Tibial artery (tissue), 4 donors: Measurements from ENCODE around the gene PPP2R1B.
"Not testable (repeated sequence)": the region's sequence is repeated elsewhere in the genome, so short reads cannot be mapped to it uniquely, and the experiment has no call there.

Experiments
- DNase-seq, 2 donors: peaks; one replicate each; pipeline ENCODE4 v3.0.0-alpha.2; 2019
- H3K27ac ChIP-seq, 2 donors: fragments of 200-600 bp; sonication (generic) in 1 of 2; 1 replicate in 1 of 2; 2 replicates in 1 of 2; pipeline ENCODE4 v1.5.1; 2018 to 2019; ENCODE audit warnings: mild to moderate bottlenecking in 1 of 2
- H3K27me3 ChIP-seq, 2 donors: fragments of 200-600 bp; sonication (generic) in 1 of 2; one replicate each; pipeline versions ENCODE4 v1.5.1 to v1.6.0; 2016 to 2019
- H3K36me3 ChIP-seq, 3 donors: fragments of 200-600 bp; sonication (generic) in 2 of 3; one replicate each; pipeline ENCODE4 v1.5.1; 2016 to 2019; ENCODE audit warnings: mild to moderate bottlenecking in 2 of 3
- H3K4me1 ChIP-seq, 4 donors: fragments of 200-600 bp; sonication (generic) in 2 of 4; 1 replicate in 3 of 4; 2 replicates in 1 of 4; pipeline ENCODE4 v1.5.1; 2016 to 2019
- H3K4me3 ChIP-seq, 2 donors: fragments of 200-600 bp; sonication (generic) in 1 of 2; 1 replicate in 1 of 2; 2 replicates in 1 of 2; pipeline ENCODE4 v1.5.1; 2018 to 2019; ENCODE audit warnings: mild to moderate bottlenecking in 2 of 2
- H3K9me3 ChIP-seq, 3 donors: fragments of 200-600 bp; sonication (generic) in 1 of 3; one replicate each; pipeline ENCODE4 v1.5.1; 2016 to 2019
- intact Hi-C: fragments of 100-400 bp; cut with DNase I; formaldehyde crosslinking; loops from one replicate; pipeline ENCODE4 v1.15.0; 2023; ENCODE audit warnings: low total_unique reads
- TF ChIP-seq, protein P1 (sequence below), 2 experiments: fragments of 200-600 bp in 1 of 2; fragments of 450-650 bp in 1 of 2; IDR thresholded peaks; one replicate each; pipeline ENCODE4 v1.5.1; 2017 to 2019; ENCODE audit warnings: antibody characterized with exemption in 2 of 2, mild to moderate bottlenecking in 1 of 2, moderate library complexity in 1 of 2

PPP2R1B gene

DNA sequence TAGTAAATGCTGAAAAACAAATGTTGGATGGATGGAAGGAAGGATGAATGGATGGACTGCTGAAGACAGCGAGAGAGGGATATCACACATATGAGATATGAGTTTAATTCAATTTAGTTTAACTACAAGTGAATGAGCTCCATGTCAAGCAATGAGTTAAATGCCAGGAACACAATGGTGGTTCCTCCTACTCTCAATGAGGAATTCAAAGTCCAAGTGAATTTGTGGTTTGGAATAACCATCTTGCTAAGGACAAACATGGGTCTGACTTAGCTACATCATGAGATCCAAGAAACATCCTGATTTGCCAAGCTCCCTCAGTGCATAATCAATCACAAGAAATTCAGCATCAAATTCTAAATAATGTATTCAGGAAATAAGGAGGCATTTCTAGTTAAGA lies 26.1 kb upstream of the PPP2R1B start:
- TF ChIP-seq, protein P1, sequence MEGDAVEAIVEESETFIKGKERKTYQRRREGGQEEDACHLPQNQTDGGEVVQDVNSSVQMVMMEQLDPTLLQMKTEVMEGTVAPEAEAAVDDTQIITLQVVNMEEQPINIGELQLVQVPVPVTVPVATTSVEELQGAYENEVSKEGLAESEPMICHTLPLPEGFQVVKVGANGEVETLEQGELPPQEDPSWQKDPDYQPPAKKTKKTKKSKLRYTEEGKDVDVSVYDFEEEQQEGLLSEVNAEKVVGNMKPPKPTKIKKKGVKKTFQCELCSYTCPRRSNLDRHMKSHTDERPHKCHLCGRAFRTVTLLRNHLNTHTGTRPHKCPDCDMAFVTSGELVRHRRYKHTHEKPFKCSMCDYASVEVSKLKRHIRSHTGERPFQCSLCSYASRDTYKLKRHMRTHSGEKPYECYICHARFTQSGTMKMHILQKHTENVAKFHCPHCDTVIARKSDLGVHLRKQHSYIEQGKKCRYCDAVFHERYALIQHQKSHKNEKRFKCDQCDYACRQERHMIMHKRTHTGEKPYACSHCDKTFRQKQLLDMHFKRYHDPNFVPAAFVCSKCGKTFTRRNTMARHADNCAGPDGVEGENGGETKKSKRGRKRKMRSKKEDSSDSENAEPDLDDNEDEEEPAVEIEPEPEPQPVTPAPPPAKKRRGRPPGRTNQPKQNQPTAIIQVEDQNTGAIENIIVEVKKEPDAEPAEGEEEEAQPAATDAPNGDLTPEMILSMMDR (IDR thresholded peaks at IDR 0.05): no peak
- intact Hi-C loops: no loop called here
- Histone ChIP-seq H3K27me3 (no peaks in the 10 kb centered on the region), H3K4me1 (no peaks in the 10 kb centered on the region), H3K36me3 (peaks cover 0 to 17% (median 6%) of the 10 kb centered on the region in 3 donors), H3K27ac (no peak overlapping the region), H3K9me3 (no peaks in the 10 kb centered on the region), H3K4me3 (no peak overlapping the region)
- DNase-seq: no peak

DNA sequence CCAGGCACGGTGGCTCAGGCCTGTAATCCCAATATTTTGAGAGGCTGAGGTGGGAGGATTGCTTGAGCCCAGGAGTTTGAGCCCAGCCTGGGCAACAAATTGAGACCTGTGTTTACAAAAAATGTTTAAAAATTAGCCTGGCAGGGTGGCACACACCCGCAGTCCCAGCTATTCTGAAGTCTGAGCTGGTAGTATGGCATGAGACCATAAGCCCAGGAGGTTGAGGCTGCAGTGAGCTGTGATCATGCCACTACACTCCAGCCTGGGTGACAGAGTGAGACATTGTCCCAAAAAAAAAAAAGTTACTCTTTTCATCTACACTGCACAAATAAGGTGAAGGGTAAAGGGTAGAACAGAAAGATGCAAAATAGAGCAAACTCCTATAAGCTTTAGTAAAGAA lies 22.3 kb upstream of the PPP2R1B start:
- Histone ChIP-seq H3K36me3 (peaks cover 16 to 41% (median 22%) of the 10 kb centered on the region in 3 donors), H3K27me3 (no peaks in the 10 kb centered on the region), H3K4me3 (no peak overlapping the region), H3K4me1 (no peaks in the 10 kb centered on the region), H3K27ac (no peak overlapping the region), H3K9me3 (no peaks in the 10 kb centered on the region)
- intact Hi-C loops: no loop called here
- TF ChIP-seq, protein P1 (IDR thresholded peaks at IDR 0.05): no peak
- DNase-seq: no peak

DNA sequence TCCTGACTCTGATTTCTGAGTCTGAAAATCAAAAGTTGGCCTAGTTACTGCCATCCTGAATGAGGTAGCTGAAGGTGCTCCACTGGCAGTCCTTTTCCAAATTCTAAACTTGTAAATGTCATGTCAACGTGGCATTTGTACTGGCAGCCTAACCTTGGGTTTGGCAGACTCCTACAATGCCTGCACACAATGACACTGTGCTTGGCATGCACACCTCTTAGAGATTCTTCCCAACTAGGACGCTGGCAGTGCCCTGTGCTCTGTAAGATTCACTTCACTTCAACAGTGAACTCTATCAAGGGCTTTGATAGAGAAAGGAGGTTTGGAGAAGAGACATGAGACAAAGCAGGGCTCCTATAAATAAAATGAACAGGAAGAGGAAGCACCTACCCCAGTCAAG lies 21.9 kb upstream of the PPP2R1B start:
- intact Hi-C loops: no loop called here
- no peaks in the 10 kb centered on the region for H3K4me1 ChIP-seq
- peaks cover 16 to 45% (median 26%) of the 10 kb centered on the region in 3 donors for H3K36me3 ChIP-seq
- H3K27ac ChIP-seq: no peak overlapping the region
- no peaks in the 10 kb centered on the region for H3K9me3 ChIP-seq
- no peaks in the 10 kb centered on the region for H3K27me3 ChIP-seq
- TF ChIP-seq, protein P1 (IDR thresholded peaks at IDR 0.05): no peak
- no peak overlapping the region for H3K4me3 ChIP-seq
- DNase-seq: no peak

DNA sequence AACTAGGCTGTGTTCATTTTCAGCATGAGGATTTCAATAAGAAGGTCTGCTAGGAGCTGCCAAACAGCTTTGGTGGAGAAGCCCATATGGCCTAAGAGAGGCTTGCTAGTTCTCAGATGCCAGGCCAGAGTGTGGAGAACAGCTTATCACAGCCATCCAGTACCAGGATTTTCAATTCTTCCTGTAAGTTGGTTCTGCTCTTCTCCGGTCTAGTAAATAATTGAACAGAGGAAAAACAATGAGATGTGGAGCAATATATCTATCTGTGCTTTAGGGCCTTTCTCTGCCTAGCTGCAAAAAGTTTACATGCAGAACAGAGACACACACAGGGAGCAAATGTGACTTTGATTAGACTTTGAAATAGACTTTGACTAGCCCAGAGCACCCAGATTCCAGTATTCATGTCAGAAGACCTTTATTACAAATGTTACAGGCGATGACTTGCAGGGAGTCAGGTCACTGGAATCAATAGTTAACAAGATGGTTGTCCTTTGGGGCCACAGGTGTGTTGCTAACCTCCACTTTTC lies 19.8 kb upstream of the PPP2R1B start:
- Histone ChIP-seq H3K27ac (no peak overlapping the region), H3K36me3 (peaks cover 16 to 35% (median 28%) of the 10 kb centered on the region in 3 donors), H3K4me1 (no peaks in the 10 kb centered on the region), H3K9me3 (no peaks in the 10 kb centered on the region), H3K4me3 (no peak overlapping the region), H3K27me3 (no peaks in the 10 kb centered on the region)
- intact Hi-C loops: no loop called here
- DNase-seq: no peak
- TF ChIP-seq, protein P1 (IDR thresholded peaks at IDR 0.05): no peak

DNA sequence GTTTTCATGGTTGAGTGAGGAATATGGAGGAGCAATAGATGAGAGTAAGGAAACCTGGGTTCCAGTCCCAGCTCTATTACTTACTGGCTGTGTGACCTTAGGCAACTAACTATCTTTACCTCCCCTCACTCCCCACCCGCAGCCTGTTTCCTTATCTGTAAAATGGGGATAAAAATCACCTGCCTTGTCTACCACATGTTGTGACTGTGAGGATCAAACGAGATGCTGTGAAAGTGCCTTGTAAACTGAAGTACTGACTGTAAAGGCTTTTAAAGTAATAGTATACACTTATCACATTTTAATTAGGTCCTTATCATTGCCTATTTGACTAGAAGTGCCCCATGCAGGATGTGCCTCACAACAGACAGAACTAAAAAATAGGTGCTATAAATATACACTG lies 18.9 kb upstream of the PPP2R1B start:
- Histone ChIP-seq H3K4me1 (no peaks in the 10 kb centered on the region), H3K36me3 (peaks cover 16 to 35% (median 28%) of the 10 kb centered on the region in 3 donors), H3K4me3 (no peak overlapping the region), H3K9me3 (no peaks in the 10 kb centered on the region), H3K27me3 (no peaks in the 10 kb centered on the region), H3K27ac (no peak overlapping the region)
- DNase-seq: no peak
- intact Hi-C loops: no loop called here
- TF ChIP-seq, protein P1 (IDR thresholded peaks at IDR 0.05): no peak

DNA sequence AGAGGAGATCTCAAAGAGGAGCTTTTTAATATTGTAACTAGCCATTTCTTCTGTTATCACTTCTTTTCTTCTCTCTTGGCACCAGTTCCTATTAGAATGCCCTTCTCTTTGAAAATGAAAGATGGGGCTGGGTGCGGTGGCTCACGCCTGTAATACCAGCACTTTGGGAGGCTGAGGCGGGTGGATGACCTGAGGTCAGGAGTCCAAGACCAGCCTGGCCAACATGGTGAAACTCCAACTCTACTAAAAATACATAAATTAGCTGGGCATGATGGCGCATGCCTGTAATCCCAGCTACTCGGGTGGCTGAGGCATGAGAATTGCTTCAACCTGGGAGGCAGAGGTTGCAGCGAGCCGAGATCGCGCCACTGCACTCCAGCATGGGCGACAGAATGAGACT lies 18.1 kb upstream of the PPP2R1B start:
- H3K27me3 ChIP-seq, H3K4me1 ChIP-seq, DNase-seq, H3K4me3 ChIP-seq, H3K9me3 ChIP-seq, intact Hi-C loops, H3K27ac ChIP-seq: not testable (repeated sequence)
- peaks cover 16 to 35% (median 28%) of the 10 kb centered on the region in 3 donors for H3K36me3 ChIP-seq
